Small intestine (tissue), 7 donors: Measurements from ENCODE around the gene UMPS. TPM values are rescaled to one million over a fixed set of nuclear protein-coding genes. Genes with fewer than 3 reads are reported as not detected.
"Not testable (repeated sequence)": the region's sequence is repeated elsewhere in the genome, so short reads cannot be mapped to it uniquely, and the experiment has no call there.

Experiments used
- DNase-seq, 2 donors: peaks; one replicate each; pipeline versions ENCODE4 v3.0.0 to v3.0.0-alpha.2; 2013
- FAIRE-seq: peaks from 2 replicates; lab custom pipeline; 2012; peaks lifted over from hg19 to GRCh38; lab: Jason Lieb, UNC
- H3K27ac ChIP-seq, 3 donors: one replicate each; pipeline ENCODE4 v1.5.1; 2013; ENCODE audit warnings: low read length in 2 of 3, mild to moderate bottlenecking in 2 of 3, control low read depth in 1 of 3, inconsistent platforms in 1 of 3, low read depth in 1 of 3, moderate library complexity in 1 of 3
- H3K27me3 ChIP-seq, 3 donors: one replicate each; pipeline ENCODE4 v1.6.1; 2013; ENCODE audit warnings: low read length in 3 of 3, inconsistent platforms in 1 of 3; ENCODE audit not compliant: control insufficient read depth in 3 of 3, insufficient read depth in 3 of 3
- H3K36me3 ChIP-seq, 3 donors: one replicate each; pipeline ENCODE4 v1.6.1; 2013; ENCODE audit warnings: low read length in 3 of 3, inconsistent platforms in 1 of 3, low read depth in 1 of 3, mild to moderate bottlenecking in 1 of 3, moderate library complexity in 1 of 3; ENCODE audit not compliant: control insufficient read depth in 3 of 3, insufficient read depth in 2 of 3
- H3K4me1 ChIP-seq, 3 donors: one replicate each; pipeline ENCODE4 v1.6.1; 2013; ENCODE audit warnings: low read length in 2 of 3, inconsistent platforms in 1 of 3, low read depth in 1 of 3, mild to moderate bottlenecking in 1 of 3, moderate library complexity in 1 of 3; ENCODE audit not compliant: control insufficient read depth in 3 of 3, insufficient read depth in 2 of 3
- H3K4me3 ChIP-seq, 3 donors: one replicate each; pipeline ENCODE4 v1.5.1; 2013; ENCODE audit warnings: low read length in 3 of 3, control low read depth in 1 of 3, inconsistent platforms in 1 of 3, low read depth in 1 of 3, mild to moderate bottlenecking in 1 of 3, moderate library complexity in 1 of 3
- H3K9me3 ChIP-seq, 2 donors: one replicate each; pipeline ENCODE4 v1.6.1; 2013; ENCODE audit warnings: low read depth in 1 of 2, low read length in 1 of 2; ENCODE audit not compliant: control insufficient read depth in 2 of 2, insufficient read depth in 1 of 2
- WGBS, 3 donors: extraction: QIAGEN DNeasy Blood & Tissue Kit; methylation state at CpG; one replicate each; pipeline ENCODE4 v1.1.7; 2013; 5-methylcytosine and 5-hydroxymethylcytosine counted together
- polyA plus RNA-seq, 4 donors: library from polyadenylated mRNA; stranded (reverse) in 3 of 4; unstranded in 1 of 4; fragments of 200-250 nt in 3 of 4; fragments of 120-200 nt in 1 of 4; gene quantifications; one replicate each; pipeline versions ENCODE4 v1.2.1 to v1.2.3, GENCODE V29; 2013
- donor health status: healthy with polysubstance abuse.
- donor health status: control.
- donor health status: control.
- donor health status: Bipolar disorder and iron deficiency.
- donor health status: healthy.

UMPS gene
- polyA plus RNA-seq, 4 donors: 12.1 to 33.3 (median 19.5) TPM

DNA sequence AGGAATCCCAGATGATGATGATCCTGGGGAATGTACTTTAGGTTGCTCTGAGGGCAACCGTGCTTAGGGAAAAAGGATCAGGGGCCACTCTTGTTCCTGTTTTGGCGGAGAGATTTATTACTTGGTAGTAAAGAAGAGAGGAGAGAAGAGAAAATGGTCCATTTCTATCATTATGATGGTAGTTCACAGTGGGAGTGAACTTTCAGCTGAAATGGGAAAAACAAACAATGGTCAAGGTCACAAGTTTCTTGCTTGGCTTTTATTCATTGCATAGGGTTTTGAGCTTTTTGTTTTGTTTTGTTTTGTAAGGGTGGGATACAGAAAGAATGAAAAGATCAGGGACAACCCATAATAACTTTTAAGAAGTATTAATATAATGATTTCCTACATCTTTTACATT lies 7.7 kb upstream of the UMPS start:
- H3K4me1 ChIP-seq: no peaks in the 10 kb centered on the region
- H3K27ac ChIP-seq: no peak overlapping the region
- no peak overlapping the region for H3K4me3 ChIP-seq
- no peaks in the 10 kb centered on the region for H3K9me3 ChIP-seq
- DNase-seq (no peak), FAIRE-seq (no peak)
- H3K36me3 ChIP-seq: peaks cover 0 to 7% (median 6%) of the 10 kb centered on the region in 3 donors
- H3K27me3 ChIP-seq: peaks cover 0 to 2% (median 0%) of the 10 kb centered on the region in 3 donors
- 68 to 91% (median 77%) methylated on average over 2 of the region's 2 CpGs for WGBS, 3 donors

DNA sequence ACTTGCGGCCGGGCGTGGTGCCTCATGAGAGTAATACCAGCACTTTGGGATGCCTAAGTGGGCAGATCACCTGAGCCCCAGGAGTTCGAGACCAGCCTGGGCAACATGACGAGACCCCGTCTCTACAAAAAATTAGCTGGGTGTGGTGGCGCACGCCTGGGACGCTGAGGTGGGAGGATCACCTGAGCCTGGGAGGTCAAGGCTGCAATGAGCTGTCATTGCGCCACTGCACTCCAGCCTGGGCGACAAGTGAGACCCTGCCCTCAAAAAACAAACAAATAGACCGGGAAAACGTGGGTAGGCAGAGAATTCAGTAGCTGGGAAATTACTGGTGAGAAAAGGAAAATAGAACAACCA lies 667 bp downstream of the UMPS start:
- H3K27ac ChIP-seq: peak overlapping the region; percentile 42 to 82 (median 78)

DNA sequence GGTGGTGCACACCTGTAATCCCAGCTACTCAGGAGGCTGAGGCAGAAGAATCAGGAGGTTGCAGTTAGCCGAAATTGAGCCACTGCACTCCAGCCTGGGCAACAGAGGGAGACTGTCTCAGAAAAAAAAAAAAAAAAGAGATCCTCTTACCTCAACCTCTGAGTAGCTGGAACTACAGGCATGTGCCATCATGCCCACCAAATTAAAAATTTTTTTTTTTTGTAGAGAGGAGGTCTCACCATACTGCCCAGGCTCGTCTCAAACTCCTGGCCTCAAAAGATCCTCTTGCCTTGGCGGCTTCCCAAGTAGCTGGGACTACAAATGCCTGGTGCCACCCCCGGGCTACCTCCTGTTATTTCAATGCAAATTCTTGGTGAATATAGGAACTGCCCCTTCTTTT lies 1.5 kb downstream of the UMPS start:
- no peak overlapping the region for H3K27ac ChIP-seq
- no peaks in the 10 kb centered on the region for H3K9me3 ChIP-seq
- WGBS, 3 donors: 85 to 88% (median 87%) methylated on average over 4 of the region's 4 CpGs
- H3K36me3 ChIP-seq: peaks cover 0 to 12% (median 0%) of the 10 kb centered on the region in 3 donors
- DNase-seq (no peak), FAIRE-seq (no peak)
- H3K27me3 ChIP-seq: no peaks in the 10 kb centered on the region
- no peak overlapping the region for H3K4me3 ChIP-seq
- peaks cover 0 to 13% (median 0%) of the 10 kb centered on the region in 3 donors for H3K4me1 ChIP-seq

More for the DNA sequence above, 667 bp downstream of the UMPS start:
- Histone ChIP-seq H3K4me1 (peaks cover 0 to 13% (median 0%) of the 10 kb centered on the region in 3 donors), H3K4me3 (peak overlapping the region; percentile 49 to 87 (median 62)), H3K36me3 (peaks cover 0 to 10% (median 0%) of the 10 kb centered on the region in 3 donors), H3K27me3 (no peaks in the 10 kb centered on the region), H3K9me3 (no peaks in the 10 kb centered on the region)
- DNase-seq (no peak), FAIRE-seq (no peak)
- 2 to 11% (median 9%) methylated on average over 13 of the region's 13 CpGs for WGBS, 3 donors

DNA sequence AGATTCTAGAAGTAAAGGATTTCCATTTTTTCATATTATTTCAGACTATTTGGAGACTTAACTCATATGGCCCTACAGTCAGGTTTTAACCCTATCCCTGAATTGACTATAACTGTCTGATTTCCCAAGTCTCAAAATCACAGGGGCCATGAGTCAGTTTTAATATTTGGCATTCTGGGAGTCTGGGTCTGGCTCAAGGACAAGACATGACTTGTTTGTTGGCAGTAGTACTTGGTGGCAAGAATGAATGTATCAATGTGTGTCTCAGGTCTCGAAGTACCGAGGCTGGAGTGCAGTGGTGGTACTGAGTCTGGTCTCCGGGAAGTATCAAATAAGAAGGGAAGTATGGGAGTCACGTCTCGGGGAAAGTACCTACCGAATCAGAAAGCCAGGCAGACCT lies 10.8 kb downstream of the UMPS start:
- FAIRE-seq (no peak), DNase-seq (no peak)
- Histone ChIP-seq H3K27ac (no peak overlapping the region), H3K9me3 (no peaks in the 10 kb centered on the region), H3K4me3 (no peak overlapping the region), H3K27me3 (no peaks in the 10 kb centered on the region), H3K36me3 (peaks cover 16 to 40% (median 17%) of the 10 kb centered on the region in 3 donors), H3K4me1 (peaks cover 0 to 5% (median 0%) of the 10 kb centered on the region in 3 donors)
- whole genome bisulfite sequencing, 3 donors: 94 to 98% (median 97%) methylated on average over 6 of the region's 6 CpGs

DNA sequence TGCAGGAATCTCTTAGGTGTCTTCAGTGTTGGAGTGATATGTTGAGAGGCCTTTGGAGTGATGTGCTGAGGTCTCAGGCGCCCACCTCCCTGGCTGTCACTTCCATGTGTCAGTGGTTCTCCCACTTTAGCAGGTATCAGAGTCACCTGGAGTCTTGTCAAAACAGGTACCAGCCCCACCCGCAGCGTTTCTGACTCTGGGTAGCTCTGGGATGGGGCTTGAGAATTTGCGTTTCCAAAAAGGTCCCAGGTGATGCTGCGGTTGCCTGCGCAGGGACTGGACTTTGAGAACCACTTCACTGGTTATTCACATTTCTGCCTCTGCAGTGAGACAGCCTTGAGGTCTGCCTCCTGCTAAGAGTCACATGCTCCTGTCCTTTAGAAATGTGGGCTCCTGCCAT lies 15.5 kb downstream of the UMPS start:
- peaks cover 12 to 43% (median 13%) of the 10 kb centered on the region in 3 donors for H3K36me3 ChIP-seq
- no peaks in the 10 kb centered on the region for H3K27me3 ChIP-seq
- FAIRE-seq (no peak), DNase-seq (no peak)
- WGBS, 3 donors: 96 to 99% (median 98%) methylated on average over 6 of the region's 6 CpGs
- H3K4me1 ChIP-seq: peaks cover 0 to 5% (median 0%) of the 10 kb centered on the region in 3 donors
- H3K4me3 ChIP-seq: no peak overlapping the region
- peak overlapping the region in 1 of 3 donors; percentile 54 for H3K27ac ChIP-seq
- no peaks in the 10 kb centered on the region for H3K9me3 ChIP-seq

DNA sequence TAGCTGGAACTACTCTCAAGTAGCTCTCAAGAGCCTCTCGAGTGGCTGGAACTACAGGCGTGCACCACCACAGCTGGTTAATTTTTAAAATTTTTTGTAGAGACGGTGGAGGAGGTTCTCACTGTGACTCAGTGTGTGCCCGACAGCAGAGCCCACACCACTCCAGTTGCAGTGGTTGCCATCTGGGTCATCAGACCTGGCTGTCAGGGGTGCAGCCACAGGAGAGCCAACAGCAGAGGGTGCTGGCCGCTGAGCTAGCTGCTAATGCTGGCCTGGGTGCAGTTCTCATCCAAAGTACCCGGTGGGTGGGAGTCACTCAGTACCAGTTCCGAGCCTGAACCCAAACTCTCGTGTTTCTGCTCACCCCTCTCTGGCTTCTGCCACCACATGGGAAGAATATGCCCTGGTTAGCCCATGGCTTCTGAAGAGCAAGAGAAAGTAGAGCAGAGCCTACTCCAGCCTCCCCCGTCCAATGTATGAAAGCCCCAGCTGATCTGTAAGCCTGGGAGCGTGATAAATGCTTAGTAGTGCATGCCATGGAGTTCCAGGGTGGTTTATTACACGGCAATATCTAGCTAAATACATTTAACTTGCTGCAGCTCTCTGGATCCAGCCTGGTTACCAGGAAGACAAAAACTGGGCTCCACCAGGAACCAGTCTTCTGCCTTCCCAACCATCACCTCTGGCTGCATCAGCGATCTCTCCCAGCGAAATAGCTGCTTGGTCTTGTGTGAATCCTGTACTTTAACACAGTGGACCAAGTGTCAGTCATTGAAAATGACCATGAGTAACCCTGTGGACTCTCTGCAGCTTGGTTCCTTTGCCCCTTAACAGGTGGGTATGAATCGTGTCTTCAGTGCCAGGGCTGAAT lies 17.1 kb downstream of the UMPS start:
- FAIRE-seq (no peak), DNase-seq (no peak)
- Histone ChIP-seq H3K4me3 (no peak overlapping the region), H3K9me3 (no peaks in the 10 kb centered on the region), H3K27me3 (no peaks in the 10 kb centered on the region), H3K4me1 (peaks cover 0 to 5% (median 0%) of the 10 kb centered on the region in 3 donors), H3K27ac (no peak overlapping the region), H3K36me3 (peaks cover 8 to 38% (median 13%) of the 10 kb centered on the region in 3 donors)
- 86 to 91% (median 89%) methylated on average over 14 of the region's 14 CpGs for WGBS, 3 donors

DNA sequence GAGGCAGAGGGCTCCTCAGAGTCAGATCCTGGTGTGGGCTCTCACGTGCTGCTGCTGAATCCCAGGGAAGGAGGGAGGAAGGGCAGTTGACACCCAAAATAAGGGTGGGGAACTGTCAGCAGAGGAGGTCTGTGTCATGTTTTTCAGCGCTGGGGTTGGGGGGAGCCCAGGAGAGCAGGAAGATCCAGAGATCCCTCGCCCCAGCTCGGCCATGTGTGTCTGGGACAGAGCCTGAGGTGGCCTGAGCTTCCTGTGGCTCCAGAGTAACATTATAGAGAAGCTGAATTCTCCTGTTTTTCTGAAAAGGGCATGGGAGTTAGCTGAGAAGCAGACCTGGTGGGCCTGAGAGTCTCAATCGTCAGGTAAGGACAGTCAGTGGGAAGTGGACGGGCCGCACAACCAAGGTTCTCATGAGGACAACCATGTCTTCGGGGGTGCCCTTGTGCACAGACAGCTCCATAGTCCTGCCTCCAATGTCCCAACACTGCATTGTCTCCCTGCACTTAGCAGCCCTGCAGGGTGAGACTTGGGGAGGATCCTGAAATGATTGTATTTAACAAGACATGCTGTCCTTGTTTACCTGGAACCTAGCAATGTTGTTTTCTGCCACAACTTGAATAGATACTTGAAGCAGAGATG lies 18.4 kb downstream of the UMPS start:
- peaks cover 0 to 5% (median 0%) of the 10 kb centered on the region in 3 donors for H3K4me1 ChIP-seq
- H3K36me3 ChIP-seq: peaks cover 6 to 38% (median 13%) of the 10 kb centered on the region in 3 donors
- 87 to 95% (median 92%) methylated on average over 8 of the region's 8 CpGs for WGBS, 3 donors
- no peaks in the 10 kb centered on the region for H3K27me3 ChIP-seq
- no peaks in the 10 kb centered on the region for H3K9me3 ChIP-seq
- FAIRE-seq (no peak), DNase-seq (no peak)
- no peak overlapping the region for H3K27ac ChIP-seq
- no peak overlapping the region for H3K4me3 ChIP-seq

DNA sequence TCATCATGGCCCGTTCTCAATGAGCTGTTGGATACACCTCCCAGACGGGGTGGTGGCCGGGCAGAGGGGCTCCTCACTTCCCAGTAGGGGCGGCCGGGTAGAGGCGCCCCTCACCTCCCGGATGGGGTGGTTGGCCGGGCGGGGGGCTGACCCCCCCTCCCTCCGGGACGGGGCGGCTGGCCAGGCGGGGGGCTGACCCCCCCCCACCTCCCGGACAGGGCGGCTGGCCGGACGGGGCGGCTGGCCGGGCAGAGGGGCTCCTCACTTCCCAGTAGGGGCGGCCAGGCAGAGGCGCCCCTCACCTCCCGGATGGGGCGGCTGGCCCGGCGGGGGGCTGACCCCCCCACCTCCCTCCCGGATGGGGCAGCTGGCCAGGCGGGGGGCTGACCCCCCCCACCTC lies 19.6 kb downstream of the UMPS start:
- not testable (repeated sequence) for H3K4me3 ChIP-seq
- 78 to 92% (median 85%) methylated on average over 11 to 26 of the region's 27 CpGs for WGBS, 3 donors

More for the DNA sequence above, 19.6 kb downstream of the UMPS start:
- H3K4me1 ChIP-seq, FAIRE-seq, H3K9me3 ChIP-seq, DNase-seq, H3K27ac ChIP-seq, H3K27me3 ChIP-seq: not testable (repeated sequence)
- H3K36me3 ChIP-seq: peaks cover 0 to 32% (median 10%) of the 10 kb centered on the region in 3 donors
